Astrocyte (in vitro differentiated cells and primary cell): ENCODE results near the gene SLCO3A1.

Source experiments
- EZH2 ChIP-seq: IDR thresholded peaks from 2 replicates; pipeline ENCODE4 v1.6.1; 2012; ENCODE audit warnings: mild to moderate bottlenecking, low read length, inconsistent platforms; ENCODE audit not compliant: insufficient read depth
- TF ChIP-seq, protein P1 (sequence below): IDR thresholded peaks from 2 replicates; pipeline ENCODE4 v1.5.1; 2011; ENCODE audit warnings: low read depth, mild to moderate bottlenecking, inconsistent platforms, low read length, moderate library complexity; ENCODE audit not compliant: insufficient read depth

DNA sequence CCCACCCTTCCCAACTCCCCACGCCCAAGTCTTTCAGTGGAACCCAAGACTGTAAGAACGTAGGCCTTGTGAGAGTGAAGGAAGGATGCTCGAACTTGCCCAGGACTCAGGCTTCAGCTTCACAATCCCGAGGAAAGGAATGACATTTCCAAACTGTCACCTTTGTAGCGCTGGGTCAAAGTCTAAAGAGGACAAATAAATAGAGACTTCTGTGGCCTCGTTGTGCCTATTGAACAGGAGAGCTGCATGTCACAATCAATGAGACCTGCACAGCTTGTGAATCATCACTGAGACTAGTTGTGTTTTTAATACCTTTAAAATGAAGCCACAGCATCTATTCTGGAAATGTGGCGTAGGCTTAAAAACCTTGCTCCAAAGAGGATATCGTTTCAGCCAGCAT, 317.4 kb downstream of the SLCO3A1 start:
- TF ChIP-seq, protein P1, sequence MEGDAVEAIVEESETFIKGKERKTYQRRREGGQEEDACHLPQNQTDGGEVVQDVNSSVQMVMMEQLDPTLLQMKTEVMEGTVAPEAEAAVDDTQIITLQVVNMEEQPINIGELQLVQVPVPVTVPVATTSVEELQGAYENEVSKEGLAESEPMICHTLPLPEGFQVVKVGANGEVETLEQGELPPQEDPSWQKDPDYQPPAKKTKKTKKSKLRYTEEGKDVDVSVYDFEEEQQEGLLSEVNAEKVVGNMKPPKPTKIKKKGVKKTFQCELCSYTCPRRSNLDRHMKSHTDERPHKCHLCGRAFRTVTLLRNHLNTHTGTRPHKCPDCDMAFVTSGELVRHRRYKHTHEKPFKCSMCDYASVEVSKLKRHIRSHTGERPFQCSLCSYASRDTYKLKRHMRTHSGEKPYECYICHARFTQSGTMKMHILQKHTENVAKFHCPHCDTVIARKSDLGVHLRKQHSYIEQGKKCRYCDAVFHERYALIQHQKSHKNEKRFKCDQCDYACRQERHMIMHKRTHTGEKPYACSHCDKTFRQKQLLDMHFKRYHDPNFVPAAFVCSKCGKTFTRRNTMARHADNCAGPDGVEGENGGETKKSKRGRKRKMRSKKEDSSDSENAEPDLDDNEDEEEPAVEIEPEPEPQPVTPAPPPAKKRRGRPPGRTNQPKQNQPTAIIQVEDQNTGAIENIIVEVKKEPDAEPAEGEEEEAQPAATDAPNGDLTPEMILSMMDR: no peak
- TF ChIP-seq EZH2: no peak
